Chondrocyte (in vitro differentiated cells): ENCODE measurements around the gene FAU. TPM values are rescaled to one million over a fixed set of nuclear protein-coding genes. Genes with fewer than 3 reads are reported as not detected.

Experiments used
- DNase-seq: peaks from one replicate; pipeline ENCODE4 v3.0.0; 2021; ENCODE audit warnings: mixed read lengths, low spot score
- H3K27ac Mint-ChIP-seq: one replicate; pipeline ENCODE4 v1.8.0; 2021; ENCODE audit warnings: mild to moderate bottlenecking, moderate library complexity, mixed read lengths; ENCODE audit not compliant: unreplicated experiment
- H3K27me3 Mint-ChIP-seq: 2 replicates; pipeline ENCODE4 v1.8.0; 2021; ENCODE audit warnings: low read depth, mixed read lengths
- H3K36me3 Mint-ChIP-seq: 2 replicates; pipeline ENCODE4 v1.8.0; 2021; ENCODE audit warnings: low read depth, mixed read lengths
- H3K4me1 Mint-ChIP-seq: 2 replicates; pipeline ENCODE4 v1.8.0; 2021; ENCODE audit warnings: low read depth, mild to moderate bottlenecking, mixed read lengths
- H3K4me3 Mint-ChIP-seq: one replicate; pipeline ENCODE4 v1.8.0; 2021; ENCODE audit warnings: mild to moderate bottlenecking, moderate library complexity, mixed read lengths; ENCODE audit not compliant: unreplicated experiment
- H3K9me3 Mint-ChIP-seq: 2 replicates; pipeline ENCODE4 v1.8.0; 2021; ENCODE audit warnings: low read depth, mixed read lengths
- CTCF ChIP-seq: fragments of 200-600 bp; sonication (generic); IDR thresholded peaks from 2 replicates; pipeline ENCODE4 v1.5.0; 2021; ENCODE audit warnings: antibody characterized with exemption, mild to moderate bottlenecking, moderate library complexity
- total RNA-seq: library from RNA; stranded (reverse); gene quantifications from 3 replicates; pipeline ENCODE4 v1.2.1, GENCODE V29; 2021

Gene FAU
- total RNA-seq, 1 donor from 2014 or later, result 506 TPM

- no peaks in the 10 kb centered on the region for H3K36me3 Mint-ChIP-seq
- no peak for DNase-seq
- H3K9me3 Mint-ChIP-seq, result no peaks in the 10 kb centered on the region
- no peak overlapping the region for H3K27ac Mint-ChIP-seq
- no peak for TF ChIP-seq CTCF
- no peaks in the 10 kb centered on the region for H3K27me3 Mint-ChIP-seq
- H3K4me1 Mint-ChIP-seq, result peaks cover 8% of the 10 kb centered on the region
- no peak overlapping the region for H3K4me3 Mint-ChIP-seq
Measured at GRCh38 chr11:65165410-65166317, 43.7 kb upstream of the FAU start.

- Mint-ChIP-seq H3K27ac (no peak overlapping the region), H3K4me3 (no peak overlapping the region), H3K36me3 (no peaks in the 10 kb centered on the region), H3K27me3 (peaks cover 2% of the 10 kb centered on the region), H3K9me3 (no peaks in the 10 kb centered on the region), H3K4me1 (no peaks in the 10 kb centered on the region)
- DNase-seq, result no peak
- TF ChIP-seq CTCF, result no peak
Measured at GRCh38 chr11:65163684-65164083, 41.8 kb upstream of the FAU start.

GRCh38 chr11:65160643-65161042, 38.7 kb upstream of the FAU start:
- Mint-ChIP-seq H3K27ac (no peak overlapping the region), H3K36me3 (no peaks in the 10 kb centered on the region), H3K9me3 (no peaks in the 10 kb centered on the region), H3K4me1 (no peaks in the 10 kb centered on the region), H3K27me3 (peaks cover 2% of the 10 kb centered on the region), H3K4me3 (no peak overlapping the region)
- no peak for TF ChIP-seq CTCF
- no peak for DNase-seq

- H3K9me3 Mint-ChIP-seq, result no peaks in the 10 kb centered on the region
- H3K36me3 Mint-ChIP-seq, result no peaks in the 10 kb centered on the region
- no peak overlapping the region for H3K27ac Mint-ChIP-seq
- H3K27me3 Mint-ChIP-seq, result peaks cover 2% of the 10 kb centered on the region
- DNase-seq, result no peak
- H3K4me1 Mint-ChIP-seq, result no peaks in the 10 kb centered on the region
- H3K4me3 Mint-ChIP-seq, result no peak overlapping the region
- TF ChIP-seq CTCF, result no peak
Measured at GRCh38 chr11:65159012-65159411, 37.1 kb upstream of the FAU start.

- H3K9me3 Mint-ChIP-seq, result no peaks in the 10 kb centered on the region
- H3K36me3 Mint-ChIP-seq, result no peaks in the 10 kb centered on the region
- H3K4me3 Mint-ChIP-seq, result no peak overlapping the region
- TF ChIP-seq CTCF, result no peak
- no peak for DNase-seq
- no peaks in the 10 kb centered on the region for H3K4me1 Mint-ChIP-seq
- H3K27ac Mint-ChIP-seq, result no peak overlapping the region
- peaks cover 2% of the 10 kb centered on the region for H3K27me3 Mint-ChIP-seq
Measured at GRCh38 chr11:65157336-65157735, 35.4 kb upstream of the FAU start.
